ENCODE data around the gene USP15. TPM values are rescaled to one million over a fixed set of nuclear protein-coding genes. Genes with fewer than 3 reads are reported as not detected.

USP15 gene
- total and polyA plus RNA-seq, 2 donors (not counting 3 experiments of a cell fraction or from before 2014, with no cell fraction given), result 20.0 to 61.8 TPM

GRCh38 chr12:62351326-62351725 is 91.1 kb downstream of the USP15 start:
- DNase-seq (ENCODE audit: low read depth, low spot score) (no peak), FAIRE-seq (no peak)
- dilution Hi-C loops (cut with MboI; ENCODE audit: extremely low pct_ligation_motif_present, low sequenced_read_pairs) (no loop called here), intact Hi-C loops (cut with micrococcal nuclease) (no loop called here)
- Histone ChIP-seq H3K4me3 (replicated peaks in 1 of 3; ENCODE audit: insufficient read depth in 1 of 3, low read depth in 1 of 3, low read length in 3 of 3) (no peak overlapping the region), H3K27me3 (ENCODE audit: control insufficient read depth in 2 of 2, insufficient read depth in 2 of 2, low read length in 2 of 2) (no peaks in the 10 kb centered on the region), H3K9me1 (replicated peaks; ENCODE audit: control insufficient read depth, extremely low read depth, insufficient read depth, low read length) (no peaks in the 10 kb centered on the region), H3K36me3 (ENCODE audit: control insufficient read depth in 2 of 2, extremely low read depth in 1 of 2, insufficient read depth in 2 of 2, low read length in 2 of 2) (no peaks in the 10 kb centered on the region), H3K4me1 (ENCODE audit: control insufficient read depth, extremely low read depth, insufficient read depth, low read length) (no peaks in the 10 kb centered on the region), H3K79me2 (ENCODE audit: control insufficient read depth, insufficient read depth, low read length) (peaks cover 1% of the 10 kb centered on the region), H3K9ac (replicated peaks; ENCODE audit: extremely low read depth, insufficient read depth, low read length) (no peak overlapping the region), H3K9me3 (replicated peaks; ENCODE audit: control insufficient read depth, insufficient read depth, low read length) (no peaks in the 10 kb centered on the region), H4K20me1 (replicated peaks; ENCODE audit: control insufficient read depth, extremely low read depth, insufficient read depth, low read length) (no peaks in the 10 kb centered on the region), H3K4me2 (ENCODE audit: insufficient read depth, low read length) (no peak overlapping the region), H3K27ac (ENCODE audit: insufficient read depth, low read depth, low read length) (no peak overlapping the region), H2AFZ (ENCODE audit: low read depth, low read length) (no peak overlapping the region)
- TF ChIP-seq POLR2AphosphoS5 (IDR thresholded peaks at IDR 0.05; ENCODE audit: insufficient read depth, low read depth, low read length), result no peak
- no peak for TF ChIP-seq GATA2 (IDR thresholded peaks at IDR 0.05; ENCODE audit: insufficient read depth, insufficient read length, low read depth, low read length)
- no peak for TF ChIP-seq MYC (IDR thresholded peaks at IDR 0.05; ENCODE audit: low read depth, low read length)
- no peak for TF ChIP-seq EZH2 (IDR thresholded peaks at IDR 0.05; ENCODE audit: borderline replicate concordance, low read depth, low read length, severe bottlenecking)
- no peak for TF ChIP-seq JUN (IDR thresholded peaks at IDR 0.05; ENCODE audit: borderline replicate concordance, insufficient read depth, insufficient read length, low read depth)
- TF ChIP-seq CTCF (IDR thresholded peaks at IDR 0.05; ENCODE audit: extremely low read depth in 1 of 2, insufficient read depth in 1 of 2, low read depth in 1 of 2, low read length in 2 of 2), result no peak
- TF ChIP-seq POLR2A (IDR thresholded peaks at IDR 0.05; ENCODE audit: low read depth, low read length), result no peak
- TF ChIP-seq MAX (IDR thresholded peaks at IDR 0.05; ENCODE audit: insufficient read depth, insufficient read length), result no peak
- no peak for TF ChIP-seq FOS (IDR thresholded peaks at IDR 0.05; ENCODE audit: borderline replicate concordance, insufficient read depth, low read length)
- POLR2A ChIA-PET, result no interaction called here
- CTCF ChIA-PET, result no interaction called here
- no TSS peak for BruUV-seq (replicated peaks)

Measured in endothelial cell of umbilical vein (primary cell).